ENCODE measurements around the gene COMT. TPM values are rescaled to one million over a fixed set of nuclear protein-coding genes. Genes with fewer than 3 reads are reported as not detected.
A peak's percentile ranks its signal among the peaks of the same experiment; 100 is the strongest.

COMT gene
- total and polyA plus RNA-seq, 4 experiments from 2014 or later, result 36.8 to 93.9 (median 66.1) TPM

- Mint-ChIP-seq H3K36me3 (peaks cover 0 to 2% of the 10 kb centered on the region in 2 donors), H3K9me3 (no peaks in the 10 kb centered on the region), H3K4me3 (no peak overlapping the region), H3K27me3 (no peaks in the 10 kb centered on the region), H3K27ac (no peak overlapping the region), H3K4me1 (peaks cover 0 to 7% (median 5%) of the 10 kb centered on the region in 4 donors)
- POLR2A ChIA-PET (ENCODE audit: partially characterized antibody), result no interaction called here
- Histone ChIP-seq H3K9me3 (ENCODE audit: control insufficient read depth in 1 of 2, low read length in 2 of 2) (no peaks in the 10 kb centered on the region), H3K4me3 (ENCODE audit: low read length in 2 of 2) (no peak overlapping the region), H3K4me1 (ENCODE audit: insufficient read depth, low read length) (peaks cover 12% of the 10 kb centered on the region), H3K36me3 (ENCODE audit: insufficient read depth, low read length) (no peaks in the 10 kb centered on the region), H3K27ac (ENCODE audit: low read depth, low read length) (no peak overlapping the region), H3K27me3 (ENCODE audit: insufficient read depth, low read length) (no peaks in the 10 kb centered on the region)
- CTCF ChIA-PET (ENCODE audit: partially characterized antibody), result interaction anchor here (1.5 to 4.1 kb wide), 2 partner anchors 157 to 181 kb away, joined by 3 to 26 read pairs; no protein-coding TSS in a partner anchor
- intact Hi-C loops (cut with micrococcal nuclease), result no loop called here
- DNase-seq, result no peak
These were observed 31.3 kb downstream of the COMT start for GRCh38 chr22:19972652-19973550.

GRCh38 chr22:19973551-19974267, 32.1 kb downstream of the COMT start:
- Mint-ChIP-seq H3K9me3 (no peaks in the 10 kb centered on the region), H3K27me3 (no peaks in the 10 kb centered on the region), H3K27ac (no peak overlapping the region), H3K36me3 (peaks cover 0 to under 1% of the 10 kb centered on the region in 2 donors), H3K4me3 (no peak overlapping the region), H3K4me1 (peaks cover 0 to 7% (median 5%) of the 10 kb centered on the region in 4 donors)
- no peak overlapping the region for H3K4me3 ChIP-seq (ENCODE audit: low read length in 2 of 2)
- no peaks in the 10 kb centered on the region for H3K27me3 ChIP-seq (ENCODE audit: insufficient read depth, low read length)
- DNase-seq, result no peak
- H3K9me3 ChIP-seq (ENCODE audit: control insufficient read depth in 1 of 2, low read length in 2 of 2), result no peaks in the 10 kb centered on the region
- no peak overlapping the region for H3K27ac ChIP-seq (ENCODE audit: low read depth, low read length)
- no peaks in the 10 kb centered on the region for H3K36me3 ChIP-seq (ENCODE audit: insufficient read depth, low read length)
- intact Hi-C loops (cut with micrococcal nuclease), result no loop called here
- POLR2A ChIA-PET (ENCODE audit: partially characterized antibody), result no interaction called here
- CTCF ChIA-PET (ENCODE audit: partially characterized antibody), result interaction anchor here (4.1 kb wide), 1 partner anchor 156 kb away, joined by 26 read pairs; no protein-coding TSS in a partner anchor
- peaks cover 12% of the 10 kb centered on the region for H3K4me1 ChIP-seq (ENCODE audit: insufficient read depth, low read length)

DNA sequence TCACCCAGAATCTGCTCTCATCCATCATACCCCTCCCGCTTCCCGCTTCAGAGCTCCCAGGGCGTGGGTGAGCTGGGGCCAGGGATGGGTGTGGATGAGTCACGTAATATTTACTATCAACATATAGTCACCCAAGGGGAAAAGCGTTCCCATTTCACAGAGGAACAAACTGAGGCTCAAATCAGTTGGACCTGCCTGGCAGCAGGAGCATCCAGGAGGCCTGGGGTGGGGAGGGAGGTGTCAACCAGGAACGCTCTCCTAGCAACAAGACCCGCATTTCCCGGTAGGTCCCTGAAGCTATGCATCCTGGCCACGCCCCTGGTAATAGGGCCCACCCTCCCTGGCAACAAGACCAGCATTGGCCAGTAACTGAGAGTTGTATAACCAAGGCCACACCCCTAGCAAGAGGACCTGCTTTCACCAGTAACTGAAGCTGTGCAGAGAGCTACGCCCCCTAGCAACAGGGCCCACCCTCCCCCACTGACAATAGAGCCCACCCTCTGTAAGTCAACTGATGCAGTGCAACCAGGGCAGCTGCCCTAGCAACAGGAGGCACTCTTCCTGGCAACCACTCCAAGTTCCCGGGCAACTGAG, 32.8 kb downstream of the COMT start:
- Histone ChIP-seq H3K4me1 (ENCODE audit: insufficient read depth, low read length) (peaks cover 12% of the 10 kb centered on the region), H3K36me3 (ENCODE audit: insufficient read depth, low read length) (no peaks in the 10 kb centered on the region), H3K9me3 (ENCODE audit: control insufficient read depth in 1 of 2, low read length in 2 of 2) (no peaks in the 10 kb centered on the region), H3K27ac (ENCODE audit: low read depth, low read length) (no peak overlapping the region), H3K27me3 (ENCODE audit: insufficient read depth, low read length) (no peaks in the 10 kb centered on the region), H3K4me3 (ENCODE audit: low read length in 2 of 2) (no peak overlapping the region)
- H3K27me3 Mint-ChIP-seq, result no peaks in the 10 kb centered on the region
- no peak overlapping the region for H3K27ac Mint-ChIP-seq
- ChIA-PET POLR2A (ENCODE audit: partially characterized antibody) (no interaction called here), CTCF (ENCODE audit: partially characterized antibody) (interaction anchor here (0.5 to 1.4 kb wide), 2 partner anchors 137 to 155 kb away, joined by 3 to 4 read pairs; no protein-coding TSS in a partner anchor)
- peaks cover 0 to 7% (median 5%) of the 10 kb centered on the region in 4 donors for H3K4me1 Mint-ChIP-seq
- peak in 1 of 5 donors; percentile 13 for DNase-seq
- H3K9me3 Mint-ChIP-seq, result no peaks in the 10 kb centered on the region
- H3K4me3 Mint-ChIP-seq, result no peak overlapping the region
- intact Hi-C loops (cut with micrococcal nuclease), result no loop called here
- no peaks in the 10 kb centered on the region for H3K36me3 Mint-ChIP-seq

DNA sequence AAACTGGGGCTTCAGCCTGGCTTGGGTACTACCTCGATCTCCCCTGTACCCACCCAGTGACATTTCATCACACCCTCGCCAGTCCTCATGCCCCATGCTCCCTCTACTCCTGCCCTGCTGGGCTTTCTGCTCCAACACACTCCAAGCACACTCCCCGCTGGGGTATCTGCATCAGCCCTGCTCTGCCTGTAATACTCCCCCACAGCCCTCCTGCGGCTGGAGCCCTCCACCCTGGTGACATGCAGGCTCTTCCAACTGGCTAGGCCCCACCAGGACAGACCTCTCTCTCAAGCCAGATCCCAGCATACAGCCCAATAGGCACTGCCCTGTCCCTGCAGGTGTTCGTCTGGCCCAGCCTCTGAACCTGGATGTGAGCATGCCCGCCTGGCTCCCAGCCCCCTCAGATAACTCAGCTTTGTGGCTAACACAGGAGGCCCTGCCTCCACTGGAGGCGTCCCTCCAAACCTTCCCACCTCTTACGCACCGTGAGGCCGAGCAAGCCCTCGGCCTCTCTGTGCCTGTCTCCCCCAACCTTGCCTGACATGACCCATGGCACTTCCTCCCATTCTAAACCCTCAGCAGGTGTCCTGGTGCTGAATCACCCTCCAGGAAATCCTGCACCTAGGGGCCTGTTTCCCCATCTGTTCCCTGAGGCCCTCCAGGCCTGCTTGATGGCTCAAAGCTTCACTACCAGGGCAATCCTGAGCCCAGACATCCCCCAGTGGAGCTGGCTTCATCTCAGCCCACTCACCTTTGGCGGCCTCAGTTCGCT, 33.5 kb downstream of the COMT start:
- Mint-ChIP-seq H3K9me3 (no peaks in the 10 kb centered on the region), H3K4me1 (peaks cover 0 to 7% (median 5%) of the 10 kb centered on the region in 4 donors), H3K4me3 (no peak overlapping the region), H3K27ac (peak overlapping the region in 2 of 7 donors; percentile 32 to 63), H3K36me3 (no peaks in the 10 kb centered on the region), H3K27me3 (no peaks in the 10 kb centered on the region)
- no peaks in the 10 kb centered on the region for H3K9me3 ChIP-seq (ENCODE audit: control insufficient read depth in 1 of 2, low read length in 2 of 2)
- no peaks in the 10 kb centered on the region for H3K36me3 ChIP-seq (ENCODE audit: insufficient read depth, low read length)
- H3K27me3 ChIP-seq (ENCODE audit: insufficient read depth, low read length), result no peaks in the 10 kb centered on the region
- H3K27ac ChIP-seq (ENCODE audit: low read depth, low read length), result no peak overlapping the region
- H3K4me1 ChIP-seq (ENCODE audit: insufficient read depth, low read length), result peaks cover 12% of the 10 kb centered on the region
- ChIA-PET CTCF (ENCODE audit: partially characterized antibody) (interaction anchor here (0.5 to 1.4 kb wide), 2 partner anchors 136 to 154 kb away, joined by 3 to 4 read pairs; no protein-coding TSS in a partner anchor), POLR2A (ENCODE audit: partially characterized antibody) (no interaction called here)
- no peak for DNase-seq
- intact Hi-C loops (cut with micrococcal nuclease), result no loop called here
- no peak overlapping the region for H3K4me3 ChIP-seq (ENCODE audit: low read length in 2 of 2)

DNA sequence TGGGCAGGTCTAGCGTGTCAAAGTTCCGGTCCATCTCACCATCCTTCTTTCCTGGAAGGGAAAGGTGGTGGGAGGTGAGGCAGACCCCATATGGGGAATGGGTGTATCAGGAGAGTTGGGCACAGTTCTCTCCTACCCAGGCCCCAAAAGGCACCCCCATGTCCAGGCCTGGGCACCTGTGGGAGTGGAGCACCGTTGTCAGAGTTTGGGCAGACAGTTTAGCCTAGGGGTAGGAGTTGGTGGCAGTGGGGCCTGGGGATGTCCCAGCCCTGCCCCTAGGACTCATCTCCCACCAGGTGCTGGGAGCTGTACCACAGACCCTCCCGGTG, 34.1 kb downstream of the COMT start:
- POLR2A ChIA-PET (ENCODE audit: partially characterized antibody), result no interaction called here
- H3K36me3 ChIP-seq (ENCODE audit: insufficient read depth, low read length), result no peaks in the 10 kb centered on the region
- H3K36me3 Mint-ChIP-seq, result no peaks in the 10 kb centered on the region
- CTCF ChIA-PET (ENCODE audit: partially characterized antibody), result interaction anchor here (1.4 kb wide), 1 partner anchor 154 kb away, joined by 3 read pairs; no protein-coding TSS in a partner anchor
- H3K27me3 Mint-ChIP-seq, result no peaks in the 10 kb centered on the region
- peak overlapping the region in 1 of 7 donors; percentile 63 for H3K27ac Mint-ChIP-seq
- no peaks in the 10 kb centered on the region for H3K27me3 ChIP-seq (ENCODE audit: insufficient read depth, low read length)
- H3K9me3 Mint-ChIP-seq, result no peaks in the 10 kb centered on the region
- H3K4me1 ChIP-seq (ENCODE audit: insufficient read depth, low read length), result peaks cover 10% of the 10 kb centered on the region
- H3K4me3 ChIP-seq (ENCODE audit: low read length in 2 of 2), result no peak overlapping the region
- no peaks in the 10 kb centered on the region for H3K9me3 ChIP-seq (ENCODE audit: control insufficient read depth in 1 of 2, low read length in 2 of 2)
- intact Hi-C loops (cut with micrococcal nuclease), result no loop called here
- H3K27ac ChIP-seq (ENCODE audit: low read depth, low read length), result no peak overlapping the region
- no peak for DNase-seq
- peaks cover 0 to 3% (median 3%) of the 10 kb centered on the region in 4 donors for H3K4me1 Mint-ChIP-seq
- H3K4me3 Mint-ChIP-seq, result no peak overlapping the region

GRCh38 chr22:19976671-19977070, 35.1 kb downstream of the COMT start:
- no peaks in the 10 kb centered on the region for H3K27me3 Mint-ChIP-seq
- no peak overlapping the region for H3K4me3 Mint-ChIP-seq
- Histone ChIP-seq H3K9me3 (ENCODE audit: control insufficient read depth in 1 of 2, low read length in 2 of 2) (no peaks in the 10 kb centered on the region), H3K27ac (ENCODE audit: low read depth, low read length) (no peak overlapping the region), H3K27me3 (ENCODE audit: insufficient read depth, low read length) (no peaks in the 10 kb centered on the region), H3K4me3 (ENCODE audit: low read length in 2 of 2) (no peak overlapping the region), H3K36me3 (ENCODE audit: insufficient read depth, low read length) (no peaks in the 10 kb centered on the region), H3K4me1 (ENCODE audit: insufficient read depth, low read length) (peaks cover 7% of the 10 kb centered on the region)
- intact Hi-C loops (cut with micrococcal nuclease), result no loop called here
- no peaks in the 10 kb centered on the region for H3K9me3 Mint-ChIP-seq
- no peaks in the 10 kb centered on the region for H3K36me3 Mint-ChIP-seq
- POLR2A ChIA-PET (ENCODE audit: partially characterized antibody), result no interaction called here
- H3K27ac Mint-ChIP-seq, result no peak overlapping the region
- no peak for DNase-seq
- CTCF ChIA-PET (ENCODE audit: partially characterized antibody), result no interaction called here
- peaks cover 0 to 2% (median 0%) of the 10 kb centered on the region in 4 donors for H3K4me1 Mint-ChIP-seq

Data from CD4-positive, alpha-beta memory T cell (primary cell).